MCF 10A (cell line): ENCODE data around the gene MTIF2. TPM values are rescaled to one million over a fixed set of nuclear protein-coding genes. Genes with fewer than 3 reads are reported as not detected.

Experiments
- BruUV-seq: library from RNA; stranded (reverse); fragments of 400-500 nt; replicated peaks from 2 replicates; lab custom pipeline; 2021; lab: Mats Ljungman, UMichigan
- CTCF ChIA-PET: fragments of 300-600 bp; sonication (Branson Sonifier 250); formaldehyde crosslinking; extraction: SDS; loops from one replicate; lab custom pipeline; 2021; ENCODE audit warnings: antibody characterized with exemption, inconsistent platforms; lab: Yijun Ruan, JAX
- POLR2A ChIA-PET: fragments of 300-600, 350-650 bp; sonication (Branson Sonifier 250); formaldehyde crosslinking; extraction: SDS; loops from one replicate; lab custom pipeline; 2020; ENCODE audit warnings: antibody characterized with exemption, inconsistent platforms; lab: Yijun Ruan, JAX
- DNase-seq: peaks from one replicate; pipeline ENCODE4 v3.0.0-alpha.2; 2018; ENCODE audit not compliant: unreplicated experiment
- H3K27ac Mint-ChIP-seq: one replicate; pipeline ENCODE4 v1.8.0; 2022; ENCODE audit warnings: mild to moderate bottlenecking, low read depth, mixed read lengths; ENCODE audit not compliant: unreplicated experiment
- H3K27me3 Mint-ChIP-seq: one replicate; pipeline ENCODE4 v1.8.0; 2022; ENCODE audit warnings: mixed read lengths; ENCODE audit not compliant: insufficient read depth, unreplicated experiment
- H3K36me3 Mint-ChIP-seq: one replicate; pipeline ENCODE4 v1.8.0; 2022; ENCODE audit warnings: mild to moderate bottlenecking, moderate library complexity, mixed read lengths; ENCODE audit not compliant: insufficient read depth, unreplicated experiment
- H3K4me1 Mint-ChIP-seq: one replicate; pipeline ENCODE4 v1.8.0; 2022; ENCODE audit warnings: mixed read lengths; ENCODE audit not compliant: insufficient read depth, unreplicated experiment
- H3K4me3 Mint-ChIP-seq: one replicate; pipeline ENCODE4 v1.8.0; 2022; ENCODE audit warnings: mild to moderate bottlenecking, moderate library complexity, mixed read lengths; ENCODE audit not compliant: unreplicated experiment
- H3K9me3 Mint-ChIP-seq: one replicate; pipeline ENCODE4 v1.8.0; 2022; ENCODE audit warnings: mixed read lengths; ENCODE audit not compliant: unreplicated experiment
- CTCF ChIP-seq: fragments of 200-600 bp; IDR thresholded peaks from one replicate; pipeline ENCODE4 v1.8.0; 2022; ENCODE audit warnings: antibody characterized with exemption, mild to moderate bottlenecking; ENCODE audit not compliant: unreplicated experiment
- intact Hi-C: fragments of 100-400 bp; cut with micrococcal nuclease; formaldehyde crosslinking; loops from 2 replicates; pipeline ENCODE4 v1.14.1; 2022
- total RNA-seq: library from RNA; stranded (reverse); gene quantifications from 2 replicates; pipeline ENCODE4 v1.2.3, GENCODE V29; 2022

The MTIF2 gene
- total RNA-seq, 1 experiment from 2014 or later = 60.7 TPM

GRCh38 chr2:55239656-55240222, 29.3 kb downstream of the MTIF2 start:
- peaks cover 82% of the 10 kb centered on the region for H3K36me3 Mint-ChIP-seq
- no peak for TF ChIP-seq CTCF
- H3K4me1 Mint-ChIP-seq = peaks cover under 1% of the 10 kb centered on the region
- intact Hi-C loops = no loop called here
- H3K27ac Mint-ChIP-seq = no peak overlapping the region
- H3K4me3 Mint-ChIP-seq = no peak overlapping the region
- ChIA-PET CTCF (interaction anchor here (0.7 to 1.0 kb wide), 2 partner anchors 64 to 272 kb away, joined by 3 read pairs; no protein-coding TSS in a partner anchor), POLR2A (interaction anchor here (2.3 kb wide), 1 partner anchor 14 kb away, joined by 8 read pairs; no protein-coding TSS in a partner anchor)
- BruUV-seq = no TSS peak
- no peaks in the 10 kb centered on the region for H3K27me3 Mint-ChIP-seq
- no peaks in the 10 kb centered on the region for H3K9me3 Mint-ChIP-seq
- no peak for DNase-seq

- no peak overlapping the region for H3K4me3 Mint-ChIP-seq
- intact Hi-C loops = no loop called here
- ChIA-PET POLR2A (interaction anchor here (1.0 to 1.4 kb wide), 2 partner anchors 15 to 31 kb away, joined by 3 to 4 read pairs; no protein-coding TSS in a partner anchor), CTCF (interaction anchor here (0.6 kb wide), 1 partner anchor 9 kb away, joined by 3 read pairs; no protein-coding TSS in a partner anchor)
- H3K36me3 Mint-ChIP-seq = peaks cover 86% of the 10 kb centered on the region
- H3K27me3 Mint-ChIP-seq = no peaks in the 10 kb centered on the region
- H3K9me3 Mint-ChIP-seq = no peaks in the 10 kb centered on the region
- TF ChIP-seq CTCF = no peak
- BruUV-seq = no TSS peak
- no peak overlapping the region for H3K27ac Mint-ChIP-seq
- peaks cover 5% of the 10 kb centered on the region for H3K4me1 Mint-ChIP-seq
- peak; percentile 4 for DNase-seq
Measured at GRCh38 chr2:55236992-55237543, 32.0 kb downstream of the MTIF2 start.

GRCh38 chr2:55235724-55236538, 33.1 kb downstream of the MTIF2 start:
- peak; percentile 4 for DNase-seq
- H3K36me3 Mint-ChIP-seq = peaks cover 77% of the 10 kb centered on the region
- CTCF ChIA-PET = no interaction called here
- peaks cover 5% of the 10 kb centered on the region for H3K4me1 Mint-ChIP-seq
- H3K27me3 Mint-ChIP-seq = no peaks in the 10 kb centered on the region
- BruUV-seq = no TSS peak
- H3K27ac Mint-ChIP-seq = no peak overlapping the region
- no peak overlapping the region for H3K4me3 Mint-ChIP-seq
- H3K9me3 Mint-ChIP-seq = no peaks in the 10 kb centered on the region
- TF ChIP-seq CTCF = no peak
- POLR2A ChIA-PET = no interaction called here
- intact Hi-C loops = no loop called here

GRCh38 chr2:55233658-55233940, 35.4 kb downstream of the MTIF2 start:
- H3K36me3 Mint-ChIP-seq = peaks cover 74% of the 10 kb centered on the region
- POLR2A ChIA-PET = no interaction called here
- intact Hi-C loops = loop anchor here (5.0 kb wide), 3 partner anchors 184 to 331 kb away; partner anchors contain the start of gene CCDC88A
- H3K4me3 Mint-ChIP-seq = peak overlapping the region; percentile 87
- DNase-seq = no peak
- peaks cover 24% of the 10 kb centered on the region for H3K4me1 Mint-ChIP-seq
- no peaks in the 10 kb centered on the region for H3K27me3 Mint-ChIP-seq
- TF ChIP-seq CTCF = no peak
- CTCF ChIA-PET = no interaction called here
- BruUV-seq = no TSS peak
- peak overlapping the region; percentile 96 for H3K27ac Mint-ChIP-seq
- H3K9me3 Mint-ChIP-seq = no peaks in the 10 kb centered on the region
